ENCODE data around the gene SEC31A.

Gene SEC31A

GRCh38 chr4:82787342-82787741 lies 103.6 kb downstream of the SEC31A start:
- H3K9me2 ChIP-seq (ENCODE audit: low read depth, low read length), result no peaks in the 10 kb centered on the region
- H3K36me3 ChIP-seq (ENCODE audit: insufficient read depth, low read length), result no peaks in the 10 kb centered on the region
- H3K4me1 ChIP-seq (ENCODE audit: insufficient read depth, low read length, severe bottlenecking), result peaks cover 5% of the 10 kb centered on the region
- no peak overlapping the region for H2AFZ ChIP-seq (ENCODE audit: low read length)
- TF ChIP-seq CTCF (IDR thresholded peaks at IDR 0.05; ENCODE audit: low read length) (no peak), EZH2 (IDR thresholded peaks at IDR 0.05; ENCODE audit: borderline replicate concordance, low read length) (no peak)
- H4K20me1 ChIP-seq (ENCODE audit: insufficient read depth, low read length), result no peaks in the 10 kb centered on the region
- no peaks in the 10 kb centered on the region for H3K27me3 ChIP-seq (ENCODE audit: insufficient read depth, low read length)
- H3F3A ChIP-seq (ENCODE audit: insufficient read depth, low read length), result no peaks in the 10 kb centered on the region
- no peaks in the 10 kb centered on the region for H3K9me3 ChIP-seq (ENCODE audit: low read length)
- H3K9ac ChIP-seq (ENCODE audit: low read length), result no peak overlapping the region
- H3K4me3 ChIP-seq (ENCODE audit: low read depth, low read length, poor library complexity, severe bottlenecking), result no peak overlapping the region
- no peak overlapping the region for H3K27ac ChIP-seq (ENCODE audit: low read depth, low read length, poor library complexity, severe bottlenecking)
- no peaks in the 10 kb centered on the region for H3K79me2 ChIP-seq (ENCODE audit: insufficient read depth, low read length)
- no peak overlapping the region for H3K4me2 ChIP-seq (ENCODE audit: low read length)

- Histone ChIP-seq H3K4me2 (ENCODE audit: low read length) (no peak overlapping the region), H3K9me3 (ENCODE audit: low read length) (no peaks in the 10 kb centered on the region), H3K9ac (ENCODE audit: low read length) (no peak overlapping the region), H3F3A (ENCODE audit: insufficient read depth, low read length) (no peaks in the 10 kb centered on the region), H3K4me3 (ENCODE audit: low read depth, low read length, poor library complexity, severe bottlenecking) (no peak overlapping the region), H3K27ac (ENCODE audit: low read depth, low read length, poor library complexity, severe bottlenecking) (no peak overlapping the region), H3K79me2 (ENCODE audit: insufficient read depth, low read length) (no peaks in the 10 kb centered on the region), H4K20me1 (ENCODE audit: insufficient read depth, low read length) (no peaks in the 10 kb centered on the region), H3K27me3 (ENCODE audit: insufficient read depth, low read length) (no peaks in the 10 kb centered on the region), H3K4me1 (ENCODE audit: insufficient read depth, low read length, severe bottlenecking) (peaks cover 6% of the 10 kb centered on the region), H3K36me3 (ENCODE audit: insufficient read depth, low read length) (no peaks in the 10 kb centered on the region), H2AFZ (ENCODE audit: low read length) (no peak overlapping the region), H3K9me2 (ENCODE audit: low read depth, low read length) (no peaks in the 10 kb centered on the region)
- no peak for TF ChIP-seq EZH2 (IDR thresholded peaks at IDR 0.05; ENCODE audit: borderline replicate concordance, low read length)
- TF ChIP-seq CTCF (IDR thresholded peaks at IDR 0.05; ENCODE audit: low read length), result no peak
Measured at GRCh38 chr4:82786828-82787227, 104.1 kb downstream of the SEC31A start.

DNA sequence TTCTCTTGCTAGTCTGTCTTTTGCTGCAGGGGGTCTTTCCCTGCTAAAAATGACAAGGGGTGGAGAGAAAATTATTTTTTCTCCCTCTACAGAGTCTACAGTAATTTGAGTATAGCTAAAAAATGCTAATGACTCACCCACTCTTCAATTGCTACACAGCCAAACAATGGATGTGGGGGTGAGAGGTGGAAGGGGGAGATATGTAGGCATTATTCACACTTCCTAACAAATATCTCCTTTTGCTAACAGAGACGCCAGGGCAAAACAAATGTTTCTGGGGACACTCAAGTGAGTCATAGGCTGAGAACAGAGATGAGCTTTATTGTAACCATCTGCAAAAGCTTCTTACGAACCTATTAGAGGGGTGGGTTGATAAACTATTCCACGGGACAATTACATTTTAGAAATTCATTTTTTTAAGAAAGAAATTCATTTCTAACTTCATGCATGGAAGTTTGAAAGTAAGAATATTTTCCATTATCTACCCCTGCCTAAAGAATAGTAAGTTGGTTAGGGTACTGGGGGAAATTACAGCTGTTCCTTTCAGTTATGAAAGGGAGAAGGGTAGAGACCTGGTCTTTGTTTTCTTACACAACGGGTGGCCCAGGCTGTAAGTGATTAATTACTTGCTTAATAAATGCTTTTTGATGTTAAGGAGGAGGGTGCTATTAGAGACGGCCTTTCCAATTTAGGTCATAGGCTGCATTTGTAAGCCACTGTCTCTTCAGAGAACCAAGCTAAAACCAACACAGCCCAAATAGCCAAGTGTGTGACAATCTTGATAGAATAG lies 105.1 kb downstream of the SEC31A start:
- TF ChIP-seq EZH2 (IDR thresholded peaks at IDR 0.05; ENCODE audit: borderline replicate concordance, low read length) (no peak), CTCF (IDR thresholded peaks at IDR 0.05; ENCODE audit: low read length) (no peak)
- H3K4me3 ChIP-seq (ENCODE audit: low read depth, low read length, poor library complexity, severe bottlenecking), result no peak overlapping the region
- H3K4me2 ChIP-seq (ENCODE audit: low read length), result no peak overlapping the region
- no peaks in the 10 kb centered on the region for H3K79me2 ChIP-seq (ENCODE audit: insufficient read depth, low read length)
- H3K9me3 ChIP-seq (ENCODE audit: low read length), result no peaks in the 10 kb centered on the region
- H3K36me3 ChIP-seq (ENCODE audit: insufficient read depth, low read length), result no peaks in the 10 kb centered on the region
- no peaks in the 10 kb centered on the region for H3F3A ChIP-seq (ENCODE audit: insufficient read depth, low read length)
- H3K27me3 ChIP-seq (ENCODE audit: insufficient read depth, low read length), result no peaks in the 10 kb centered on the region
- no peak overlapping the region for H3K27ac ChIP-seq (ENCODE audit: low read depth, low read length, poor library complexity, severe bottlenecking)
- H3K9me2 ChIP-seq (ENCODE audit: low read depth, low read length), result no peaks in the 10 kb centered on the region
- H3K4me1 ChIP-seq (ENCODE audit: insufficient read depth, low read length, severe bottlenecking), result peaks cover 16% of the 10 kb centered on the region
- no peak overlapping the region for H3K9ac ChIP-seq (ENCODE audit: low read length)
- H2AFZ ChIP-seq (ENCODE audit: low read length), result no peak overlapping the region
- H4K20me1 ChIP-seq (ENCODE audit: insufficient read depth, low read length), result no peaks in the 10 kb centered on the region

All from OCI-LY1 (cell line).